CD14-positive monocyte (primary cell): Measurements from ENCODE around the gene PDZRN3. TPM values are rescaled to one million over a fixed set of nuclear protein-coding genes. Genes with fewer than 3 reads are reported as not detected.

Experiments
- DNase-seq, 3 donors: peaks; one replicate each; pipeline ENCODE4 v3.0.0-alpha.2; 2011 to 2022
- H2AFZ ChIP-seq: 2 replicates; pipeline ENCODE4 v1.6.0; 2012; ENCODE audit warnings: mild to moderate bottlenecking, low read depth, low read length, inconsistent platforms; ENCODE audit not compliant: insufficient read depth, poor library complexity, severe bottlenecking
- H3K27ac ChIP-seq, 2 donors: 1 replicate in 1 of 2; 2 replicates in 1 of 2; pipeline ENCODE4 v1.5.1; 2012 to 2013; ENCODE audit warnings: low read length in 2 of 2, control low read depth in 1 of 2, inconsistent platforms in 1 of 2, low read depth in 1 of 2, mild to moderate bottlenecking in 1 of 2
- H3K27me3 ChIP-seq, 2 donors: one replicate each; pipeline versions ENCODE4 v1.6.0 to v1.6.1; 2011 to 2013; ENCODE audit warnings: low read length in 2 of 2; ENCODE audit not compliant: control insufficient read depth in 2 of 2, insufficient read depth in 2 of 2
- H3K36me3 ChIP-seq, 2 donors: replicated peaks in 1 of 2; 1 replicate in 1 of 2; 2 replicates in 1 of 2; pipeline versions ENCODE4 v1.5.1 to v1.6.1; 2012 to 2013; ENCODE audit warnings: low read length in 2 of 2, control low read depth in 1 of 2, inconsistent platforms in 1 of 2, mild to moderate bottlenecking in 1 of 2; ENCODE audit not compliant: insufficient read depth in 2 of 2, control insufficient read depth in 1 of 2
- H3K4me1 ChIP-seq, 2 donors: 1 replicate in 1 of 2; 2 replicates in 1 of 2; pipeline versions ENCODE4 v1.5.1 to v1.6.1; 2012 to 2013; ENCODE audit warnings: low read length in 2 of 2, control low read depth in 1 of 2, inconsistent platforms in 1 of 2, mild to moderate bottlenecking in 1 of 2, moderate library complexity in 1 of 2; ENCODE audit not compliant: insufficient read depth in 2 of 2, control insufficient read depth in 1 of 2
- H3K4me2 ChIP-seq: replicated peaks from 2 replicates; pipeline ENCODE3; 2012; ENCODE audit warnings: low read length, moderate library complexity, mild to moderate bottlenecking; ENCODE audit not compliant: poor library complexity, severe bottlenecking; ENCODE audit errors: extremely low read depth
- H3K4me3 ChIP-seq, 3 experiments: fragments of 200-600 bp in 1 of 3; sonication (generic) in 1 of 3; replicated peaks in 1 of 3; 1 replicate in 2 of 3; 2 replicates in 1 of 3; pipeline ENCODE4 v1.5.1; 2011 to 2013; ENCODE audit warnings: low read length in 3 of 3, mild to moderate bottlenecking in 3 of 3, control low read depth in 2 of 3, low read depth in 2 of 3, inconsistent platforms in 1 of 3, moderate library complexity in 1 of 3
- H3K79me2 ChIP-seq: 2 replicates; pipeline ENCODE4 v1.6.0; 2012; ENCODE audit warnings: mild to moderate bottlenecking, control low read depth, inconsistent platforms, low read length, moderate library complexity; ENCODE audit not compliant: insufficient read depth
- H3K9ac ChIP-seq: 2 replicates; pipeline ENCODE4 v1.6.0; 2017; ENCODE audit warnings: low read length, mild to moderate bottlenecking; ENCODE audit not compliant: insufficient read depth, poor library complexity, severe bottlenecking
- H3K9me3 ChIP-seq, 2 donors: replicated peaks in 1 of 2; 1 replicate in 1 of 2; 2 replicates in 1 of 2; pipeline versions ENCODE4 v1.5.1 to v1.6.1; 2012 to 2013; ENCODE audit warnings: low read length in 2 of 2, control low read depth in 1 of 2; ENCODE audit not compliant: control insufficient read depth in 1 of 2, insufficient read depth in 1 of 2
- H4K20me1 ChIP-seq: 2 replicates; pipeline ENCODE4 v1.6.0; 2012; ENCODE audit warnings: mild to moderate bottlenecking, low read length, control low read depth, moderate library complexity; ENCODE audit not compliant: insufficient read depth
- H3K27ac Mint-ChIP-seq, 7 donors: one replicate each; pipeline ENCODE4 v1.8.0; 2020; ENCODE audit warnings: mild to moderate bottlenecking in 7 of 7, mixed read lengths in 7 of 7, moderate library complexity in 6 of 7, inconsistent platforms in 2 of 7
- H3K27me3 Mint-ChIP-seq, 3 donors: one replicate each; pipeline ENCODE4 v1.8.0; 2021 to 2022; ENCODE audit warnings: low read depth in 3 of 3, mild to moderate bottlenecking in 3 of 3, mixed read lengths in 3 of 3, moderate library complexity in 3 of 3, inconsistent platforms in 1 of 3
- H3K36me3 Mint-ChIP-seq, 2 donors: one replicate each; pipeline ENCODE4 v1.8.0; 2020; ENCODE audit warnings: mixed read lengths in 2 of 2, inconsistent platforms in 1 of 2, mild to moderate bottlenecking in 1 of 2
- H3K4me1 Mint-ChIP-seq: one replicate; pipeline ENCODE4 v1.8.0; 2020; ENCODE audit warnings: mild to moderate bottlenecking, mixed read lengths
- H3K4me3 Mint-ChIP-seq, 2 donors: one replicate each; pipeline ENCODE4 v1.8.0; 2020; ENCODE audit warnings: mild to moderate bottlenecking in 2 of 2, mixed read lengths in 2 of 2, moderate library complexity in 1 of 2
- H3K9me3 Mint-ChIP-seq, 7 donors: one replicate each; pipeline ENCODE4 v1.8.0; 2020 to 2022; ENCODE audit warnings: mixed read lengths in 7 of 7, mild to moderate bottlenecking in 6 of 7, moderate library complexity in 6 of 7, inconsistent platforms in 2 of 7
- CTCF ChIP-seq: fragments of 200-600 bp; IDR thresholded peaks from one replicate; pipeline ENCODE4 v1.8.0; 2022; ENCODE audit warnings: antibody characterized with exemption, mild to moderate bottlenecking
- WGBS: methylation state at CpG from one replicate; pipeline ENCODE4 v1.1.5; 2013; ENCODE audit warnings: missing lambda C conversion rate; ENCODE audit not compliant: insufficient coverage; 5-methylcytosine and 5-hydroxymethylcytosine counted together
- intact Hi-C, 2 donors: fragments of 100-400 bp; cut with micrococcal nuclease; formaldehyde crosslinking; loops; one replicate each; pipeline versions ENCODE4 v1.15.0 to v1.15.1; 2023
- polyA plus RNA-seq, 3 donors: library from polyadenylated mRNA; depleted of rRNA in 1 of 3; unstranded in 2 of 3; stranded (reverse) in 1 of 3; fragments of 300-500 nt in 2 of 3; fragments of >200 nt in 1 of 3; fragmentation: Illumina TruSeq in 2 of 3; gene quantifications; 1 replicate in 2 of 3; 2 replicates in 1 of 3; pipeline ENCODE4 v1.2.3, GENCODE V29; 2012 to 2021

Gene PDZRN3
- polyA plus RNA-seq, 3 donors = not detected

GRCh38 chr3:73353649-73354217 lies 271.0 kb downstream of the PDZRN3 start:
- Histone ChIP-seq H4K20me1 (no peaks in the 10 kb centered on the region), H3K4me1 (no peaks in the 10 kb centered on the region), H3K27me3 (peaks cover 0 to 2% of the 10 kb centered on the region in 2 donors), H3K27ac (no peak overlapping the region), H3K36me3 (no peaks in the 10 kb centered on the region), H3K9me3 (no peaks in the 10 kb centered on the region), H3K4me2 (no peak overlapping the region), H3K4me3 (no peak overlapping the region), H3K9ac (no peak overlapping the region), H3K79me2 (no peaks in the 10 kb centered on the region), H2AFZ (no peak overlapping the region)
- Mint-ChIP-seq H3K36me3 (no peaks in the 10 kb centered on the region), H3K27me3 (peaks cover 4 to 6% (median 4%) of the 10 kb centered on the region in 3 donors), H3K4me3 (no peak overlapping the region), H3K4me1 (no peaks in the 10 kb centered on the region), H3K27ac (no peak overlapping the region), H3K9me3 (peaks cover 1 to 10% (median 5%) of the 10 kb centered on the region in 7 donors)
- WGBS = 72% methylated on average over 3 of the region's 7 CpGs
- intact Hi-C loops = no loop called here
- no peak for TF ChIP-seq CTCF
- no peak for DNase-seq

- WGBS = 88% methylated on average over 3 of the region's 8 CpGs
Observed at GRCh38 chr3:73352841-73353645, 271.7 kb downstream of the PDZRN3 start.

More at GRCh38 chr3:73352841-73353645, 271.7 kb downstream of the PDZRN3 start:
- peaks cover 4 to 7% (median 4%) of the 10 kb centered on the region in 3 donors for H3K27me3 Mint-ChIP-seq
- peaks cover 0 to 4% of the 10 kb centered on the region in 2 donors for H3K27me3 ChIP-seq
- no peaks in the 10 kb centered on the region for H3K36me3 ChIP-seq
- H4K20me1 ChIP-seq = no peaks in the 10 kb centered on the region
- H3K9me3 ChIP-seq = no peaks in the 10 kb centered on the region
- H3K36me3 Mint-ChIP-seq = no peaks in the 10 kb centered on the region
- H3K79me2 ChIP-seq = no peaks in the 10 kb centered on the region
- no peak overlapping the region for H3K27ac ChIP-seq
- H3K4me3 ChIP-seq = no peak overlapping the region
- H3K4me3 Mint-ChIP-seq = no peak overlapping the region
- H3K4me1 ChIP-seq = no peaks in the 10 kb centered on the region
- H3K27ac Mint-ChIP-seq = no peak overlapping the region
- no peak for TF ChIP-seq CTCF
- DNase-seq = no peak
- H2AFZ ChIP-seq = no peak overlapping the region
- peaks cover 0 to 5% (median 3%) of the 10 kb centered on the region in 7 donors for H3K9me3 Mint-ChIP-seq
- H3K4me2 ChIP-seq = no peak overlapping the region
- no peaks in the 10 kb centered on the region for H3K4me1 Mint-ChIP-seq
- intact Hi-C loops = no loop called here
- H3K9ac ChIP-seq = no peak overlapping the region
